ENCODE measurements around the gene ITGB7.

ITGB7 gene

GRCh38 chr12:53159195-53159839 lies 47.7 kb downstream of the ITGB7 start:
- in situ Hi-C loops (cut with HindIII; ENCODE audit: low sequenced_read_pairs): no loop called here

- in situ Hi-C loops (cut with HindIII; ENCODE audit: low sequenced_read_pairs): no loop called here
These were observed 54.7 kb downstream of the ITGB7 start for GRCh38 chr12:53152390-53152789.

- in situ Hi-C loops (cut with HindIII; ENCODE audit: low sequenced_read_pairs): no loop called here
These were observed 56.0 kb downstream of the ITGB7 start for GRCh38 chr12:53151039-53151438.

- in situ Hi-C loops (cut with HindIII; ENCODE audit: low sequenced_read_pairs): no loop called here
These were observed 59.4 kb downstream of the ITGB7 start for GRCh38 chr12:53147653-53148052.

- in situ Hi-C loops (cut with HindIII; ENCODE audit: low sequenced_read_pairs): no loop called here
These were observed 59.9 kb downstream of the ITGB7 start for GRCh38 chr12:53147181-53147580.

GRCh38 chr12:53145383-53146260 lies 61.4 kb downstream of the ITGB7 start:
- in situ Hi-C loops (cut with HindIII; ENCODE audit: low sequenced_read_pairs): no loop called here

GRCh38 chr12:53143355-53143754 lies 63.7 kb downstream of the ITGB7 start:
- in situ Hi-C loops (cut with HindIII; ENCODE audit: low sequenced_read_pairs): no loop called here

Measured in DLD1 (cell line).